AG09319 (cell line): ENCODE results near the gene CADM1.

ENCODE experiments used
- DNase-seq: peaks from one replicate; pipeline ENCODE4 v3.0.0-alpha.2; 2010; ENCODE audit warnings: low read depth; ENCODE audit errors: extremely low read depth
- CTCF ChIP-seq: IDR thresholded peaks from 2 replicates; pipeline ENCODE4 v1.5.1; 2011; ENCODE audit warnings: low read depth, mild to moderate bottlenecking, inconsistent platforms, low read length, moderate library complexity

CADM1 gene

GRCh38 chr11:115411120-115411519 is 93.1 kb downstream of the CADM1 start:
- TF ChIP-seq CTCF, result no peak
- no peak for DNase-seq

- no peak for TF ChIP-seq CTCF
These were observed 94.5 kb downstream of the CADM1 start for GRCh38 chr11:115409691-115410220.

GRCh38 chr11:115409116-115409670 is 95.0 kb downstream of the CADM1 start:
- no peak for TF ChIP-seq CTCF
- no peak for DNase-seq

More at GRCh38 chr11:115409691-115410220, 94.5 kb downstream of the CADM1 start:
- no peak for DNase-seq

GRCh38 chr11:115408036-115408921 is 95.9 kb downstream of the CADM1 start:
- DNase-seq, result no peak
- no peak for TF ChIP-seq CTCF

GRCh38 chr11:115407496-115407895 is 96.7 kb downstream of the CADM1 start:
- no peak for TF ChIP-seq CTCF
- no peak for DNase-seq

- no peak for DNase-seq
- no peak for TF ChIP-seq CTCF
These were observed 97.8 kb downstream of the CADM1 start for GRCh38 chr11:115406404-115406803.
